ENCODE measurements around the gene MINDY4. TPM values are rescaled to one million over a fixed set of nuclear protein-coding genes. Genes with fewer than 3 reads are reported as not detected.

The MINDY4 gene
- total RNA-seq, 1 donor from 2014 or later, result 3.8 TPM

- DNase-seq, result no peak
- no peak for TF ChIP-seq CTCF (IDR thresholded peaks at IDR 0.05; ENCODE audit: borderline replicate concordance)
- Histone ChIP-seq H3K4me1 (peaks cover 28% of the 10 kb centered on the region), H3K4me3 (no peak overlapping the region), H3K27ac (replicated peaks) (no peak overlapping the region), H3K9me3 (replicated peaks) (no peaks in the 10 kb centered on the region), H3K36me3 (peaks cover 52% of the 10 kb centered on the region), H3K27me3 (ENCODE audit: low read depth) (no peaks in the 10 kb centered on the region)
- intact Hi-C loops (cut with micrococcal nuclease), result no loop called here
These were observed 11.5 kb downstream of the MINDY4 start for GRCh38 chr7:30782690-30783089.

GRCh38 chr7:30785786-30786185 is 14.6 kb downstream of the MINDY4 start:
- DNase-seq, result no peak
- no peak for TF ChIP-seq CTCF (IDR thresholded peaks at IDR 0.05; ENCODE audit: borderline replicate concordance)
- H3K9me3 ChIP-seq (replicated peaks), result no peaks in the 10 kb centered on the region
- H3K27me3 ChIP-seq (ENCODE audit: low read depth), result no peaks in the 10 kb centered on the region
- no peak overlapping the region for H3K27ac ChIP-seq (replicated peaks)
- intact Hi-C loops (cut with micrococcal nuclease), result no loop called here
- no peak overlapping the region for H3K4me3 ChIP-seq
- peaks cover 11% of the 10 kb centered on the region for H3K4me1 ChIP-seq
- peaks cover 46% of the 10 kb centered on the region for H3K36me3 ChIP-seq

- no peak overlapping the region for H3K27ac ChIP-seq (replicated peaks)
- H3K4me3 ChIP-seq, result no peak overlapping the region
- peaks cover 50% of the 10 kb centered on the region for H3K36me3 ChIP-seq
- peaks cover 11% of the 10 kb centered on the region for H3K4me1 ChIP-seq
- TF ChIP-seq CTCF (IDR thresholded peaks at IDR 0.05; ENCODE audit: borderline replicate concordance), result no peak
- no peak for DNase-seq
- intact Hi-C loops (cut with micrococcal nuclease), result no loop called here
- H3K27me3 ChIP-seq (ENCODE audit: low read depth), result no peaks in the 10 kb centered on the region
- H3K9me3 ChIP-seq (replicated peaks), result no peaks in the 10 kb centered on the region
These were observed 16.3 kb downstream of the MINDY4 start for GRCh38 chr7:30787486-30787885.

GRCh38 chr7:30788640-30789333 is 17.6 kb downstream of the MINDY4 start:
- H3K4me3 ChIP-seq, result no peak overlapping the region
- H3K36me3 ChIP-seq, result peaks cover 43% of the 10 kb centered on the region
- H3K27me3 ChIP-seq (ENCODE audit: low read depth), result no peaks in the 10 kb centered on the region
- peak overlapping the region; percentile 37 for H3K27ac ChIP-seq (replicated peaks)
- H3K9me3 ChIP-seq (replicated peaks), result no peaks in the 10 kb centered on the region
- intact Hi-C loops (cut with micrococcal nuclease), result no loop called here
- TF ChIP-seq CTCF (IDR thresholded peaks at IDR 0.05; ENCODE audit: borderline replicate concordance), result no peak
- DNase-seq, result no peak
- H3K4me1 ChIP-seq, result peaks cover 11% of the 10 kb centered on the region

- H3K4me1 ChIP-seq, result peaks cover 11% of the 10 kb centered on the region
- H3K9me3 ChIP-seq (replicated peaks), result no peaks in the 10 kb centered on the region
- TF ChIP-seq CTCF (IDR thresholded peaks at IDR 0.05; ENCODE audit: borderline replicate concordance), result no peak
- peaks cover 43% of the 10 kb centered on the region for H3K36me3 ChIP-seq
- peak overlapping the region; percentile 37 for H3K27ac ChIP-seq (replicated peaks)
- no peak for DNase-seq
- no peak overlapping the region for H3K4me3 ChIP-seq
- no peaks in the 10 kb centered on the region for H3K27me3 ChIP-seq (ENCODE audit: low read depth)
- intact Hi-C loops (cut with micrococcal nuclease), result no loop called here
These were observed 18.1 kb downstream of the MINDY4 start for GRCh38 chr7:30789334-30789711.
